ENCODE results near the gene SECISBP2.

DNA sequence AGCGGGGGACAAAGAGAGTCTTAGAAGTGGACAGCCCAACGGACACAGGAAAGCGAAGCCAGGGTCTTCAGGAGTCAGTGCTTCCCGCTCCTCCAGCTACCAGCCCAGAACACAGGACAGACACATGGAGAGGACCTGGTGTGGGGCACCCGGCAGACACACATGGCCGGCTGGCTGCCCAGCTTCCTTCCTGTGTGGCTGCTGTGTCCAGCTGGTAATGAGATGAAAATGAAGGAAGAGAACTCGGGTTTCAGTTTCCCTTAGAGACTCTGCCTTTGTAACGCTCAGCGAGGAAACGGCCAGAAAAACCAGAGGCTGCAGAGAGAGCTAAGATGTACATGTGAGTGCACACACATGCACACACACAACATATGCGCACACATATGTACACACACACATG is 87.5 kb downstream of the SECISBP2 start:
- TF ChIP-seq, protein P1, sequence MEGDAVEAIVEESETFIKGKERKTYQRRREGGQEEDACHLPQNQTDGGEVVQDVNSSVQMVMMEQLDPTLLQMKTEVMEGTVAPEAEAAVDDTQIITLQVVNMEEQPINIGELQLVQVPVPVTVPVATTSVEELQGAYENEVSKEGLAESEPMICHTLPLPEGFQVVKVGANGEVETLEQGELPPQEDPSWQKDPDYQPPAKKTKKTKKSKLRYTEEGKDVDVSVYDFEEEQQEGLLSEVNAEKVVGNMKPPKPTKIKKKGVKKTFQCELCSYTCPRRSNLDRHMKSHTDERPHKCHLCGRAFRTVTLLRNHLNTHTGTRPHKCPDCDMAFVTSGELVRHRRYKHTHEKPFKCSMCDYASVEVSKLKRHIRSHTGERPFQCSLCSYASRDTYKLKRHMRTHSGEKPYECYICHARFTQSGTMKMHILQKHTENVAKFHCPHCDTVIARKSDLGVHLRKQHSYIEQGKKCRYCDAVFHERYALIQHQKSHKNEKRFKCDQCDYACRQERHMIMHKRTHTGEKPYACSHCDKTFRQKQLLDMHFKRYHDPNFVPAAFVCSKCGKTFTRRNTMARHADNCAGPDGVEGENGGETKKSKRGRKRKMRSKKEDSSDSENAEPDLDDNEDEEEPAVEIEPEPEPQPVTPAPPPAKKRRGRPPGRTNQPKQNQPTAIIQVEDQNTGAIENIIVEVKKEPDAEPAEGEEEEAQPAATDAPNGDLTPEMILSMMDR (conservative IDR thresholded peaks at IDR 0.05), result no peak
- TF ChIP-seq EZH2 (IDR thresholded peaks at IDR 0.05; ENCODE audit: low read depth), result no peak
